Ramos (cell line): ENCODE measurements around the gene SSBP3.
"Not testable (repeated sequence)": the region's sequence is repeated elsewhere in the genome, so short reads cannot be mapped to it uniquely, and the experiment has no call there.

Experiments used
- in situ Hi-C: fragments of 300-500 bp; cut with MboI; formaldehyde crosslinking; loops from one replicate; pipeline ENCODE4 v1.14.3; 2022; ENCODE audit warnings: low sequenced_read_pairs; ENCODE audit not compliant: unreplicated experiment

The SSBP3 gene

GRCh38 chr1:54218883-54219687 lies 187.1 kb downstream of the SSBP3 start:
- in situ Hi-C loops, result no loop called here

- in situ Hi-C loops, result no loop called here
These were observed 190.7 kb downstream of the SSBP3 start for GRCh38 chr1:54215523-54215922.

- in situ Hi-C loops, result no loop called here
These were observed 193.3 kb downstream of the SSBP3 start for GRCh38 chr1:54212872-54213271.

- in situ Hi-C loops, result not testable (repeated sequence)
These were observed 198.3 kb downstream of the SSBP3 start for GRCh38 chr1:54207896-54208295.

- in situ Hi-C loops, result no loop called here
These were observed 198.9 kb downstream of the SSBP3 start for GRCh38 chr1:54207287-54207686.

GRCh38 chr1:54204199-54204598 lies 202.0 kb downstream of the SSBP3 start:
- in situ Hi-C loops, result no loop called here

GRCh38 chr1:54200519-54200997 lies 205.6 kb downstream of the SSBP3 start:
- in situ Hi-C loops, result no loop called here

GRCh38 chr1:54199765-54200518 lies 206.3 kb downstream of the SSBP3 start, which contains the start of the genes CYB5RL and MRPL37:
CYB5RL (minus strand) TSS chr1:54200030; CDS start chr1:54195616, 4,414 bp downstream.
MRPL37 (plus strand) TSS chr1:54200167; CDS start chr1:54200244, 77 bp downstream.
- in situ Hi-C loops, result no loop called here

- in situ Hi-C loops, result no loop called here
These were observed 206.9 kb downstream of the SSBP3 start for GRCh38 chr1:54199151-54199764.

- in situ Hi-C loops, result no loop called here
These were observed 212.7 kb downstream of the SSBP3 start for GRCh38 chr1:54193453-54193852.

- in situ Hi-C loops, result no loop called here
These were observed 214.7 kb downstream of the SSBP3 start for GRCh38 chr1:54191525-54191924.

GRCh38 chr1:54190526-54190925 lies 215.7 kb downstream of the SSBP3 start:
- in situ Hi-C loops, result no loop called here

- in situ Hi-C loops, result no loop called here
These were observed 217.9 kb downstream of the SSBP3 start for GRCh38 chr1:54188291-54188690.

GRCh38 chr1:54186056-54186455 lies 220.1 kb downstream of the SSBP3 start:
- in situ Hi-C loops, result no loop called here

GRCh38 chr1:54180701-54181360 lies 225.4 kb downstream of the SSBP3 start:
- in situ Hi-C loops, result no loop called here

- in situ Hi-C loops, result no loop called here
These were observed 227.7 kb downstream of the SSBP3 start for GRCh38 chr1:54178296-54179070.

GRCh38 chr1:54177726-54178125 lies 228.5 kb downstream of the SSBP3 start:
- in situ Hi-C loops, result no loop called here

- in situ Hi-C loops, result no loop called here
These were observed 229.4 kb downstream of the SSBP3 start for GRCh38 chr1:54176621-54177327.
